Activated naive CD4-positive, alpha-beta T cell treated with anti-CD3 and anti-CD28 coated beads, Interleukin-2, amount 50 U/mL, for 72 hours (primary cell): ENCODE results near the gene OLFML3. TPM values are rescaled to one million over a fixed set of nuclear protein-coding genes. Genes with fewer than 3 reads are reported as not detected.

Source experiments
- ATAC-seq, 2 donors: fragments of 150-1000 bp; cut with Tn5 transposase; 2 replicates each; pipeline ENCODE4 v1.10.0; 2021; ENCODE audit warnings: mild to moderate bottlenecking in 2 of 2, moderate library complexity in 2 of 2
- DNase-seq, 2 donors: peaks; one replicate each; pipeline ENCODE4 v3.0.0; 2021 to 2022; ENCODE audit warnings: low spot score in 2 of 2
- H3K27ac Mint-ChIP-seq, 2 donors: one replicate each; pipeline ENCODE4 v1.8.0; 2022; ENCODE audit warnings: mild to moderate bottlenecking in 2 of 2, mixed read lengths in 2 of 2
- H3K36me3 Mint-ChIP-seq, 2 donors: one replicate each; pipeline ENCODE4 v1.8.0; 2022; ENCODE audit warnings: mixed read lengths in 2 of 2
- H3K9me3 Mint-ChIP-seq, 2 donors: one replicate each; pipeline ENCODE4 v1.8.0; 2022; ENCODE audit warnings: mixed read lengths in 2 of 2
- total RNA-seq, 2 donors: library from RNA; stranded (reverse); gene quantifications; one replicate each; pipeline ENCODE4 v1.2.3, GENCODE V29; 2022

Gene OLFML3
- under 1 TPM; 0.33 to 0.64 TPM for total RNA-seq

- Mint-ChIP-seq H3K27ac (peak within 1 kb of the TSS in 1 of 2 donors; percentile 85), H3K36me3 (no peaks in the 10 kb centered on the region), H3K9me3 (no peaks in the 10 kb centered on the region)
- ATAC-seq (peak; percentile 25 to 58), DNase-seq (peak in 1 of 2 donors; percentile 68)
These were observed at the start of gene OLFML3 for GRCh38 chr1:113978863-113979702. Gene OLFML3, plus strand, starts transcription at chr1:113979474. Its CDS starts 43 bp downstream, at chr1:113979517.

GRCh38 chr1:113929750-113930498, 49.4 kb upstream of the OLFML3 start:
- ATAC-seq (peak; percentile 47 to 52), DNase-seq (peak; percentile 64 to 87)
- Mint-ChIP-seq H3K27ac (peak overlapping the region; percentile 99 to 100), H3K36me3 (peaks cover 0 to 5% of the 10 kb centered on the region in 2 donors), H3K9me3 (no peaks in the 10 kb centered on the region)

- Mint-ChIP-seq H3K27ac (peak overlapping the region; percentile 99 to 100), H3K9me3 (no peaks in the 10 kb centered on the region), H3K36me3 (peaks cover 0 to 5% of the 10 kb centered on the region in 2 donors)
- DNase-seq (peak; percentile 68 to 89), ATAC-seq (peak; percentile 70 to 74)
These were observed 48.6 kb upstream of the OLFML3 start for GRCh38 chr1:113930499-113931161.

- ATAC-seq (no peak), DNase-seq (no peak)
- Mint-ChIP-seq H3K9me3 (no peaks in the 10 kb centered on the region), H3K36me3 (peaks cover 0 to 5% of the 10 kb centered on the region in 2 donors), H3K27ac (peak overlapping the region; percentile 99 to 100)
These were observed 47.8 kb upstream of the OLFML3 start for GRCh38 chr1:113931451-113931851.

GRCh38 chr1:113934006-113934405, 45.3 kb upstream of the OLFML3 start:
- Mint-ChIP-seq H3K27ac (peak overlapping the region; percentile 84 to 99), H3K9me3 (no peaks in the 10 kb centered on the region), H3K36me3 (peaks cover 5 to 7% of the 10 kb centered on the region in 2 donors)
- DNase-seq (no peak), ATAC-seq (no peak)

- Mint-ChIP-seq H3K36me3 (peaks cover 5 to 7% of the 10 kb centered on the region in 2 donors), H3K9me3 (no peaks in the 10 kb centered on the region), H3K27ac (peak overlapping the region; percentile 84 to 99)
These were observed 44.7 kb upstream of the OLFML3 start for GRCh38 chr1:113934511-113935055.

GRCh38 chr1:113935176-113935575, 44.1 kb upstream of the OLFML3 start:
- DNase-seq (no peak), ATAC-seq (no peak)
- H3K9me3 Mint-ChIP-seq: no peaks in the 10 kb centered on the region
- no peak overlapping the region for H3K27ac Mint-ChIP-seq
- H3K36me3 Mint-ChIP-seq: peaks cover 4 to 8% of the 10 kb centered on the region in 2 donors

More at GRCh38 chr1:113934511-113935055, 44.7 kb upstream of the OLFML3 start:
- DNase-seq (no peak), ATAC-seq (no peak)

- no peaks in the 10 kb centered on the region for H3K9me3 Mint-ChIP-seq
- DNase-seq: no peak
- no peak overlapping the region for H3K27ac Mint-ChIP-seq
- peaks cover 5 to 14% of the 10 kb centered on the region in 2 donors for H3K36me3 Mint-ChIP-seq
- ATAC-seq: no peak
These were observed 43.3 kb upstream of the OLFML3 start for GRCh38 chr1:113935970-113936369.

- Mint-ChIP-seq H3K9me3 (no peaks in the 10 kb centered on the region), H3K36me3 (peaks cover 5 to 14% of the 10 kb centered on the region in 2 donors), H3K27ac (peak overlapping the region; percentile 7 to 29)
- ATAC-seq: no peak
- DNase-seq: no peak
These were observed 42.1 kb upstream of the OLFML3 start for GRCh38 chr1:113937146-113937545.

GRCh38 chr1:113938192-113938591, 41.1 kb upstream of the OLFML3 start:
- DNase-seq: no peak
- H3K36me3 Mint-ChIP-seq: peaks cover 6 to 18% of the 10 kb centered on the region in 2 donors
- no peak for ATAC-seq
- peak overlapping the region; percentile 19 to 29 for H3K27ac Mint-ChIP-seq
- peaks cover 0 to 1% of the 10 kb centered on the region in 2 donors for H3K9me3 Mint-ChIP-seq

GRCh38 chr1:113940365-113941244, 38.7 kb upstream of the OLFML3 start:
- Mint-ChIP-seq H3K27ac (peak overlapping the region; percentile 88 to 96), H3K36me3 (peaks cover 13 to 32% of the 10 kb centered on the region in 2 donors), H3K9me3 (peaks cover 0 to 3% of the 10 kb centered on the region in 2 donors)
- DNase-seq: peak; percentile 54 to 77
- ATAC-seq: peak; percentile 71 to 92

GRCh38 chr1:113941245-113941559, 38.1 kb upstream of the OLFML3 start:
- no peak for DNase-seq
- ATAC-seq: peak in 1 of 2 donors; percentile 12
- Mint-ChIP-seq H3K36me3 (peaks cover 13 to 32% of the 10 kb centered on the region in 2 donors), H3K9me3 (peaks cover 0 to 3% of the 10 kb centered on the region in 2 donors), H3K27ac (peak overlapping the region; percentile 17 to 88)

GRCh38 chr1:113942527-113942926, 36.7 kb upstream of the OLFML3 start:
- ATAC-seq: no peak
- H3K27ac Mint-ChIP-seq: no peak overlapping the region
- peaks cover 0 to 3% of the 10 kb centered on the region in 2 donors for H3K9me3 Mint-ChIP-seq
- no peak for DNase-seq
- H3K36me3 Mint-ChIP-seq: peaks cover 13 to 27% of the 10 kb centered on the region in 2 donors

- Mint-ChIP-seq H3K36me3 (peaks cover 13 to 25% of the 10 kb centered on the region in 2 donors), H3K27ac (peak overlapping the region in 1 of 2 donors; percentile 2), H3K9me3 (peaks cover 0 to 3% of the 10 kb centered on the region in 2 donors)
- DNase-seq: no peak
- ATAC-seq: no peak
These were observed 36.1 kb upstream of the OLFML3 start for GRCh38 chr1:113943028-113943811.

GRCh38 chr1:113945329-113945728, 33.9 kb upstream of the OLFML3 start:
- DNase-seq (no peak), ATAC-seq (no peak)
- Mint-ChIP-seq H3K27ac (no peak overlapping the region), H3K36me3 (peaks cover 11 to 29% of the 10 kb centered on the region in 2 donors), H3K9me3 (peaks cover 0 to 3% of the 10 kb centered on the region in 2 donors)
